CD1c-positive myeloid dendritic cell (primary cell): Measurements from ENCODE around the gene SOX1.

Experiments
- DNase-seq: peaks from one replicate; pipeline ENCODE4 v3.0.0-alpha.2; 2016; ENCODE audit errors: extremely low spot score

The SOX1 gene

DNA sequence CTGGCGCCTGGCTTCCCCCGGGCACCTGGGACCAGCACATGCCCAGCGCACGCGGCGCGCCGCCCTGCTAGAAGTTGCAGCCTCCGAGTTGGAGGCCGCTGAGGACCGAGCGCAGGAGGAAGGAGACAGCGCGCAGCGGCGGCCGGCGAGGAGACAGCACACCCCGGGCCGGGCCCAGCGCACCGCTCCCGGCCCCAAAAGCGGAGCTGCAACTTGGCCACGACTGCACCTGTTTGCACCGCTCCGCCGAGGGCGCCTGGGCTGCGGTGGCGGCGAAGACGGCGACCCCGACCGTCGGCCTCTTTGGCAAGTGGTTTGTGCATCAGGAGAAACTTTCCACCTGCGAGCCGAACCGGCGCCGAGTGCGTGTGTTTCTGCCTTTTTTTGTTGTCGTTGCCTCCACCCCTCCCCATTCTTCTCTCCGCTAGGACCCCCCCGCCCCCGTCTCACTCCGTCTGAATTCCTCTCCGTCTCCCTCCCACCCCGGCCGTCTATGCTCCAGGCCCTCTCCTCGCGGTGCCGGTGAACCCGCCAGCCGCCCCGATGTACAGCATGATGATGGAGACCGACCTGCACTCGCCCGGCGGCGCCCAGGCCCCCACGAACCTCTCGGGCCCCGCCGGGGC lies at the start of gene SOX1:
Gene SOX1 (plus strand): TSS at position 34 of the 626 bp plus-strand sequence. CDS start 510 bp downstream, at position 544.
- no peak for DNase-seq

GRCh38 chr13:112024577-112024976 lies 42.4 kb upstream of the SOX1 start:
- no peak for DNase-seq

GRCh38 chr13:112027250-112027649 lies 39.7 kb upstream of the SOX1 start:
- DNase-seq = no peak

DNA sequence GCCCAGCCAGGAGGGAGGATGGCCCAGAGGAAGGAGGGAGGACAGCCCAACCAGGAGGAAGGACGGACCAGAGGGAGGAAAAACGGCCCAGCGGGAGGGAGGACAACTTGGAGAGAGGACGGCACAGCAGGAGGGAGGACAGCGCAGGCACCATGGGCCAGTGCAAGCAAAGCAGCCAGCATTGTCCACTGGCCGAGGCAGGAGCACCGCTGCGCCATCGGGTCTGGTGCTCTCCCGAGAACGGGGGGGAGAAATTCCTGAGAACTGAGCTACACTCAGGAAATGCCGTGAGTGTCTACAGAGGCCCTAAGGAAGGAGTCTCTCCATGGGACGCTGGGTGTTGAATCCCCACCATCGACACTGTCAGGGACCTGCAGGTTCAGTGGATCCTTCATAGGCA lies 38.5 kb upstream of the SOX1 start:
- DNase-seq = no peak

- no peak for DNase-seq
These were observed 37.8 kb upstream of the SOX1 start for GRCh38 chr13:112029143-112029542.

- DNase-seq = no peak
These were observed 34.6 kb upstream of the SOX1 start for GRCh38 chr13:112032186-112032993.

DNA sequence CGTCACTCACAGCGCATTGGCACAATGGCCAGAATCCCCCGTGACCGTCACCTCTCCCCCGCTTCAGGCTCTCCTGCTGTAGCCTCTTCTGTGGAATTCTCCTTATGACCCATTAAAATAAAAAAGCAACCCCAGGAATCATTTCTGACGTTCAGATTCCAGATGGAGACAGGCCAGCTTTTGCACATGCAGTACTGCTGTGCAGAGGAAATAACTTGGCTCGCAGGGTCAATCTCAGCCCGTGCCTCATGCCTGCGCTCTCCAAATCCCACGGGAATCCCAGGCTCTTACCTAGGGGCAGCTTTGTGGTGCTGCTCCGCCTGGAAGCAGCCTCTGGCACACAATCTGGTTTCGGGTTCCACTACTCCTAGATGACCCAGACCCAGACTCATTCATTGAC lies 32.7 kb upstream of the SOX1 start:
- no peak for DNase-seq

- DNase-seq = no peak
These were observed 32.1 kb upstream of the SOX1 start for GRCh38 chr13:112034846-112035245.

DNA sequence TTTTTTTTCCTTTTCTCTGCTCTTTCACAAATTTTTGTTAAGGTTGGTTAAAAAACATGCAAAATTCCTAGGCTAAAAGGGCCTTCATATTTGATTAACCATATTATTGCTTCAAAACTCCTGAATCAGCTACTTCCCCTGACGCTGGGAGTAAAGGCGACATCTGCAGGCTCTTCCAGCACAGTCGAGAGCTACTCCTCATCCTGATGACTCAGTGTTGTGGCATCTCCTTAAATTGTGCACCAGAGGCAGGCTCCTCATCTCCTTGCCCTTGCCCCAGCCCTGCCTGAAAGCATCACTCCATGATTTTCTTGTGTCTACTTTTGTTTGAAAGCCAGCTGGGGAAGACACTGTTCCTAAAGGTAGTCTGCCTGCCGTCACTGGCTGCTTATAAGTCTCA lies 24.5 kb upstream of the SOX1 start:
- no peak for DNase-seq

GRCh38 chr13:112052213-112052612 lies 14.7 kb upstream of the SOX1 start:
- no peak for DNase-seq

- DNase-seq = no peak
These were observed 13.7 kb upstream of the SOX1 start for GRCh38 chr13:112053167-112053743.

DNA sequence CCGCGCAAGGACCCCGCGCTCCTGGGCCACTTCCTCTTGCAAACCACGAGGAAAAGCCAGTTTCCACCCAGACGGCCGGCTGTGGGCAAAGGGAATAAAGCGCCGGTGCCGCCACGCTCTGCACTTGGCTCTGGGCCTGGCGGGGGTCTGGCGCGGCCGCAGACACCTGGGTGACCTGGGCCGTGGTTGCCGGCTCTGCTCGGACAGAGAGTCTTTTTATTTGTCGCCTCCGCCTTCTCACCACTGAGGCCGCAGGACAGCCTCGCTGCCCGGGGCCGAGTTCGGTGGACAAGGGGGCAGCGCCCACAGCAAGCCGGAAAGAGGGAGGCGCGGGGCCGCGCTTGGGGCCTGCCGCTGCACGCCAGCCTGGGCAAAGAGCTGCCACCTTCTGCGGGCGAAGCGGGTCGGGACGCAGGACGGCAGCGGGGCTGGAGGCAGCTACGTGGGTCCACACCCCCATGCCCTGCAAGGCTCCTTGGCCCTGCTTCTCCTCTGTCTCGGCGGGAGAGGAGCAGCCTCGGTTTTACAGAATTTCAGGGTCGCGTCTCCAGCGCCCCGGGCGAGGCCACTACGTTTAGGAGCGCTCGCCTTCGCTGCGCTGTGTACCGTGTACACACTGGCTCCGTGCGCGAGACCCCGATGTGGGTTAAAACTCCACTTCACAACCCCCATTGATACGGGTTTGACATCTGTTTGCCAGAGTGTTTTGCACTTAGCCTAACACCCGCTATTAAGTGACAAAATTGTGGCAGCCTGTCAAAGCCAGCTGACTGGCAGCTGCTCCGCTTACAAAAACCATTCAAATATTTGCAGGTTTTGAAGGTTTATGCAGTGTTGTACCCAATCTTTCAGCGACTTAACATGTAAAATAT lies 13.0 kb upstream of the SOX1 start:
- no peak for DNase-seq

- DNase-seq = no peak
These were observed 12.3 kb upstream of the SOX1 start for GRCh38 chr13:112054616-112055015.

DNA sequence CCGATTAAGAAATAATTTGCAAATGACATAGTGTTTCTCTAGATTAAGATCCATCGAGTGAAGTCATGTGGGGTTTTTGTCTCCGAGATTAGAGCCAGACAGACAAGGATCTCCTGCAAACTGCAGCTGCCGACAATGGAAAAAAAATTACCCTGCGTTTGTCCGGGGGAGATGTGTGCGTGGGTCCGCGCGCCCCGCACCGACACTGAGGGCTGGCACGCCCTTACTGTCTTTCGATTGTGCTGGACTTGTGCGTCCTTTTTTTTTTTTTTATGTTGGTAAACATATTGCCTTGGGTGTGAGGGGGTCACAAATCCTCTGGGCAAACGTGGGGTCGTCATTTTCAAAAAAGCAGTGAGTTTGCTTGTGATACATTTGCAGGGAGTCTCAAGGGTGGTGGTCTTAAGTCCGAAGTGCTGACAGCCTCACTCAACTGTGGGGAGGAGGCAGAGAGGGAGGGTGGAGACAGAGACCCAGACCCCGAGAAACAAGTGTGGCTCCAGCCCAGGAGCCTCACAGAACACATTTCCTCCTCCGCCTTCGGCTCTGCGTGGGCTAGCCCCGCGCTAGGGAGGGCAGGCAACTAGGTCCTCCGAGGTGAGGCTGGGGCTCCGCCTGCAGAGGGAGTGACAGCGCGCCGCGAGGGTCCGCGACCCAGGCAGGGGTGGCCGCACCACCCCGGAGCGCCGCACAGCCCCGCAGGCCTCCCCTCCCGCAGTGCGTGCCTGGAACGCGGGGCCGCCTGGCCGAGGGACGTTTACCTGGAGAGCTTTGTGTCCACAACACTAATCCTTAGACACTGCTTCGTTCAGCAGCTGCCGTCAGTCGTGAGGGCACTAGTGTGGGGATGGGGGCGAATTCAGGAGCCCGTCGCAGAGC lies 11.7 kb upstream of the SOX1 start:
- no peak for DNase-seq

DNA sequence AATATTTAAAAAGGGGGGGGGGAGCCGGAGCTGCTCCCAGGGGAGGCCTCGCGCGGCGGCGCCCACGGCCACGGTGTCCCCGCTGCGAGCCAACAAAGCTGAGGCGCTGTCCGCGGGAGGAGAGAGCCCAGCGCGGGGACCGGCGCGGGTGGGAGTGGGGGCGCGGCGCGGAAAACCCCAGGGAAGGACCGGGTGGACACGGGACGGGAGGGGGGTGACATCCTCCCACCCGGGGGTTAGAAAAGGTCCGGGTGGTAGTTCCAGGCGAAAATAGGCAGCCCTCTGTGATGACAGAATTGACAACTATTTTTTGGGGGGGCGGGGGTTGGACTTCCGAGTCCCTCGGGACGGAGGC lies 11.1 kb upstream of the SOX1 start:
- no peak for DNase-seq

- no peak for DNase-seq
These were observed 10.6 kb upstream of the SOX1 start for GRCh38 chr13:112056284-112056727.

DNA sequence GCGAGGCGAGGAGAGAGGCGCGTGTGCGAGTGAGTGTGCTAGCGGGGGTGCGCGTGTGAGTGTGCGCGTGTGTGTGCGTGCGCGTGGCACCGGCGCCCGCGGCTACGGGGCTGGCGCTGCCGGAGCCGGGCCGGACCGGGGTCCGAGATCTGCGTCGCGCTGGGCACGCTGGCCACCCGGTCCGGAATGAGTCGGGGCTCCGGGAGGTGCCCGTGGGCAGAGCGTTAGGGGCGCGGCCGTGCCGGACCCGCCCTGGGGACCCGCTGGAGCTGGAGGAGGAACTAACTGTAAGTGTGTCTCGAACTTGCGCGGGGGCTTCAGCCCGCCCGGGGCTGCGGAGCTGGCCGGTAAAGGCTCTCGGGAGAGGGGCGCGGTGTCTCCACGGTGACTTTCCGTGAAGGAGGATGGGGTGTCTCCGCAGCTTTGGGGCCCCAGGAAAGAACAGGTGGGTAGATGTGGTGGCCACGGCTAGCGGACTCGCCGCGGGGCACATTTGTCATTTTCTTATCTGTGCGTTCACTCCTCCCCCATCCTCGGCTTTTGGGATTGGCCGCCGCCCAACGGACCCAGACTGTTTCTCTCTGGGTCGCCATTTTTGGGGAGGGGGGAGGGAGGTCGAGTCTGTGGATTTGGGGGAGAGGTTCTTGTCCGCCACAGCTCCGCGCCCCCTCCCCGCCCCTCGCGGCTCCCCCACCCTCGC lies 10.1 kb upstream of the SOX1 start:
- DNase-seq = no peak

DNA sequence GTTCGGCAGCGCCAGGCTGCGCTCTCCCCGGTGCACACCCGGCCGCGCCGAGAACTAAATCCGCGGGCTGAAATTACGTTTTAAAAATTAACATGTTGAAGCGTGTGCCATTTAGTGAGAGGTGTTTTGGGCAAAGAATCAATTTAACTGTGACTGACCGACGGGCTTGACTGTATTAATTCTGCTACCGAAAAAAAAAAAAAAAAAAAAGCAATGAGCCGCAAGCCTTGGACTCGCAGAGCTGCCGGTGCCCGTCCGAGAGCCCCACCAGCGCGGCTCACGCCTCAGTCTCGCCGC lies 9.6 kb upstream of the SOX1 start:
- no peak for DNase-seq

GRCh38 chr13:112057736-112058518 lies 9.0 kb upstream of the SOX1 start:
- no peak for DNase-seq

GRCh38 chr13:112058519-112058873 lies 8.5 kb upstream of the SOX1 start:
- no peak for DNase-seq
